A549 (cell line): Measurements from ENCODE around the gene TBPL2.

Experiments
- BHLHE40 ChIP-seq: IDR thresholded peaks from 2 replicates; pipeline ENCODE4 v1.6.1; 2012; ENCODE audit warnings: low read depth, low read length, inconsistent platforms
- POLR2AphosphoS2 ChIP-seq: conservative IDR thresholded peaks from 2 replicates; pipeline ENCODE4 v1.6.1; 2012; ENCODE audit warnings: low read length, improper control_type of control experiment, inconsistent platforms
- RNF2 ChIP-seq: fragments of 200-600 bp; sonication (generic); IDR thresholded peaks from 2 replicates; pipeline ENCODE4 v1.6.1; 2016; ENCODE audit warnings: low read depth, mild to moderate bottlenecking, antibody characterized with exemption, moderate library complexity, borderline replicate concordance
- TF ChIP-seq, protein P1 (sequence below): IDR thresholded peaks from 2 replicates; pipeline ENCODE4 v1.6.1; 2012
- TF ChIP-seq, protein P2 (sequence below): fragments of >200 bp; sonication (Bioruptor Twin); formaldehyde crosslinking; IDR thresholded peaks from 3 replicates; pipeline ENCODE4 v1.5.1; 2016

DNA sequence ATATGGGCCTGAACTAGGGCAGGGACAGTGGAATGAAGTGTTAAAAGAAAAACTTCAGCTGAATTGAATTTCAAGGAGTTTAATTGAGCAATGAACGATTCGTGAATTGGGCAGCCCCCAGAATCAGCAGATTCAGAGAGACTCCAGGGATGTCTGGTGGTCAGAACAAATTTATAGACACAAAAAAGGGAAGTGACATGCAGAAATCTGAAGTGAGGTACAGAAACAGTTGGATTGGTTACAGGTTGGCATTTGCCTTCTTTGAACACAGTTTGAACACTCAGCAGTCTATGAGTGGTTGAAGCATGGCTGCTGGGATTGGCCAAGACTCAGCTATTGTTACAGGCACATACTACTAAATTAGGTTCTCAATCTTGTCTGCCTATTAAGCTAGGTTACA is 9.7 kb upstream of the TBPL2 start:
- TF ChIP-seq, protein P1, sequence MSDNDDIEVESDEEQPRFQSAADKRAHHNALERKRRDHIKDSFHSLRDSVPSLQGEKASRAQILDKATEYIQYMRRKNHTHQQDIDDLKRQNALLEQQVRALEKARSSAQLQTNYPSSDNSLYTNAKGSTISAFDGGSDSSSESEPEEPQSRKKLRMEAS, result no peak
- TF ChIP-seq, protein P2, sequence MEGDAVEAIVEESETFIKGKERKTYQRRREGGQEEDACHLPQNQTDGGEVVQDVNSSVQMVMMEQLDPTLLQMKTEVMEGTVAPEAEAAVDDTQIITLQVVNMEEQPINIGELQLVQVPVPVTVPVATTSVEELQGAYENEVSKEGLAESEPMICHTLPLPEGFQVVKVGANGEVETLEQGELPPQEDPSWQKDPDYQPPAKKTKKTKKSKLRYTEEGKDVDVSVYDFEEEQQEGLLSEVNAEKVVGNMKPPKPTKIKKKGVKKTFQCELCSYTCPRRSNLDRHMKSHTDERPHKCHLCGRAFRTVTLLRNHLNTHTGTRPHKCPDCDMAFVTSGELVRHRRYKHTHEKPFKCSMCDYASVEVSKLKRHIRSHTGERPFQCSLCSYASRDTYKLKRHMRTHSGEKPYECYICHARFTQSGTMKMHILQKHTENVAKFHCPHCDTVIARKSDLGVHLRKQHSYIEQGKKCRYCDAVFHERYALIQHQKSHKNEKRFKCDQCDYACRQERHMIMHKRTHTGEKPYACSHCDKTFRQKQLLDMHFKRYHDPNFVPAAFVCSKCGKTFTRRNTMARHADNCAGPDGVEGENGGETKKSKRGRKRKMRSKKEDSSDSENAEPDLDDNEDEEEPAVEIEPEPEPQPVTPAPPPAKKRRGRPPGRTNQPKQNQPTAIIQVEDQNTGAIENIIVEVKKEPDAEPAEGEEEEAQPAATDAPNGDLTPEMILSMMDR, result no peak
- TF ChIP-seq BHLHE40, result no peak
- TF ChIP-seq RNF2, result no peak
- TF ChIP-seq POLR2AphosphoS2, result no peak
